Natural killer cell (primary cell): ENCODE results near the gene SRGAP3. TPM values are rescaled to one million over a fixed set of nuclear protein-coding genes. Genes with fewer than 3 reads are reported as not detected.

Source experiments
- ATAC-seq, 3 donors: fragments of 150-1000 bp in 2 of 3; fragments of 200-7000 bp in 1 of 3; cut with Tn5 transposase; 1 replicate in 1 of 3; 2 replicates in 2 of 3; pipeline ENCODE4 v1.10.0; 2021; ENCODE audit warnings: mild to moderate bottlenecking in 2 of 3, moderate library complexity in 2 of 3
- DNase-seq, 2 donors: peaks; one replicate each; pipeline versions ENCODE4 v3.0.0 to v3.0.0-alpha.2; 2013 to 2021; ENCODE audit warnings: mixed read lengths in 1 of 2
- H3K27ac ChIP-seq: one replicate; pipeline ENCODE4 v1.5.1; 2013; ENCODE audit warnings: mild to moderate bottlenecking, low read length
- H3K27me3 ChIP-seq: one replicate; pipeline ENCODE4 v1.6.1; 2013; ENCODE audit warnings: low read length; ENCODE audit not compliant: control insufficient read depth, insufficient read depth
- H3K36me3 ChIP-seq: one replicate; pipeline ENCODE4 v1.6.1; 2013; ENCODE audit warnings: low read length; ENCODE audit not compliant: control insufficient read depth, insufficient read depth
- H3K4me1 ChIP-seq: one replicate; pipeline ENCODE4 v1.6.1; 2013; ENCODE audit warnings: low read length; ENCODE audit not compliant: control insufficient read depth, insufficient read depth
- H3K4me3 ChIP-seq: one replicate; pipeline ENCODE4 v1.5.1; 2013; ENCODE audit warnings: low read length
- H3K9me3 ChIP-seq: one replicate; pipeline ENCODE4 v1.6.1; 2013; ENCODE audit warnings: low read length; ENCODE audit not compliant: control insufficient read depth, insufficient read depth
- H3K27ac Mint-ChIP-seq, 2 donors: one replicate each; pipeline ENCODE4 v1.8.0; 2022; ENCODE audit warnings: mild to moderate bottlenecking in 2 of 2, mixed read lengths in 2 of 2, moderate library complexity in 1 of 2
- H3K27me3 Mint-ChIP-seq, 2 donors: one replicate each; pipeline ENCODE4 v1.8.0; 2022; ENCODE audit warnings: low read depth in 2 of 2, mixed read lengths in 2 of 2
- H3K36me3 Mint-ChIP-seq: one replicate; pipeline ENCODE4 v1.8.0; 2022; ENCODE audit warnings: mixed read lengths
- H3K4me1 Mint-ChIP-seq, 2 donors: one replicate each; pipeline ENCODE4 v1.8.0; 2022; ENCODE audit warnings: mixed read lengths in 2 of 2
- H3K4me3 Mint-ChIP-seq: one replicate; pipeline ENCODE4 v1.8.0; 2022; ENCODE audit warnings: mild to moderate bottlenecking, moderate library complexity, mixed read lengths
- H3K9me3 Mint-ChIP-seq, 2 donors: one replicate each; pipeline ENCODE4 v1.8.0; 2022; ENCODE audit warnings: mixed read lengths in 2 of 2
- CTCF ChIP-seq: fragments of 200-600 bp; IDR thresholded peaks from one replicate; pipeline ENCODE4 v1.8.0; 2022; ENCODE audit warnings: antibody characterized with exemption
- WGBS: methylation state at CpG from one replicate; pipeline ENCODE4 v1.1.7; 2013; ENCODE audit warnings: missing lambda C conversion rate; ENCODE audit not compliant: insufficient coverage; 5-methylcytosine and 5-hydroxymethylcytosine counted together
- intact Hi-C: fragments of 100-400 bp; cut with micrococcal nuclease; formaldehyde crosslinking; loops from one replicate; pipeline ENCODE4 v1.14.2; 2022
- total RNA-seq, 4 donors: library from RNA; stranded (reverse); fragments of 120-200 nt in 1 of 4; gene quantifications; one replicate each; pipeline versions ENCODE4 v1.2.3 to v1.2.4, GENCODE V29; 2013 to 2022

The SRGAP3 gene
- total RNA-seq, 3 donors from 2014 or later (not counting 1 experiment from before 2014, with no cell fraction given): 2.5 to 14.9 (median 3.0) TPM

- H3K27me3 Mint-ChIP-seq: peaks cover 0 to 6% of the 10 kb centered on the region in 2 donors
- H3K4me1 Mint-ChIP-seq: no peaks in the 10 kb centered on the region
- intact Hi-C loops: no loop called here
- no peaks in the 10 kb centered on the region for H3K36me3 ChIP-seq
- H3K4me3 Mint-ChIP-seq: no peak overlapping the region
- no peaks in the 10 kb centered on the region for H3K9me3 ChIP-seq
- H3K27ac ChIP-seq: no peak overlapping the region
- no peaks in the 10 kb centered on the region for H3K9me3 Mint-ChIP-seq
- no peaks in the 10 kb centered on the region for H3K27me3 ChIP-seq
- H3K27ac Mint-ChIP-seq: no peak overlapping the region
- no peak for TF ChIP-seq CTCF
- no peak for DNase-seq
- H3K4me3 ChIP-seq: no peak overlapping the region
- 70% methylated on average over 5 of the region's 5 CpGs for WGBS
- no peak for ATAC-seq
- H3K36me3 Mint-ChIP-seq: no peaks in the 10 kb centered on the region
- H3K4me1 ChIP-seq: no peaks in the 10 kb centered on the region
These were observed 221.3 kb downstream of the SRGAP3 start for GRCh38 chr3:9028134-9028533.

- Histone ChIP-seq H3K4me3 (no peak overlapping the region), H3K9me3 (no peaks in the 10 kb centered on the region), H3K27me3 (no peaks in the 10 kb centered on the region), H3K27ac (no peak overlapping the region), H3K4me1 (no peaks in the 10 kb centered on the region), H3K36me3 (no peaks in the 10 kb centered on the region)
- no peaks in the 10 kb centered on the region for H3K4me1 Mint-ChIP-seq
- DNase-seq (no peak), ATAC-seq (no peak)
- no peaks in the 10 kb centered on the region for H3K36me3 Mint-ChIP-seq
- TF ChIP-seq CTCF: no peak
- peaks cover 0 to 5% of the 10 kb centered on the region in 2 donors for H3K27me3 Mint-ChIP-seq
- intact Hi-C loops: no loop called here
- H3K27ac Mint-ChIP-seq: no peak overlapping the region
- WGBS: 86% methylated on average over 5 of the region's 7 CpGs
- H3K9me3 Mint-ChIP-seq: no peaks in the 10 kb centered on the region
- H3K4me3 Mint-ChIP-seq: no peak overlapping the region
These were observed 223.0 kb downstream of the SRGAP3 start for GRCh38 chr3:9026320-9027045.

- Histone ChIP-seq H3K27me3 (no peaks in the 10 kb centered on the region), H3K9me3 (no peaks in the 10 kb centered on the region), H3K4me1 (no peaks in the 10 kb centered on the region), H3K36me3 (no peaks in the 10 kb centered on the region), H3K27ac (no peak overlapping the region), H3K4me3 (no peak overlapping the region)
- intact Hi-C loops: no loop called here
- ATAC-seq (no peak), DNase-seq (no peak)
- Mint-ChIP-seq H3K27ac (no peak overlapping the region), H3K4me1 (no peaks in the 10 kb centered on the region), H3K36me3 (no peaks in the 10 kb centered on the region), H3K27me3 (peaks cover 0 to 2% of the 10 kb centered on the region in 2 donors), H3K9me3 (no peaks in the 10 kb centered on the region), H3K4me3 (no peak overlapping the region)
- whole genome bisulfite sequencing: 75% methylated on average over 2 of the region's 2 CpGs
- TF ChIP-seq CTCF: no peak
These were observed 225.1 kb downstream of the SRGAP3 start for GRCh38 chr3:9024341-9024740.

GRCh38 chr3:9023226-9023590 is 226.2 kb downstream of the SRGAP3 start:
- Histone ChIP-seq H3K4me1 (no peaks in the 10 kb centered on the region), H3K27ac (no peak overlapping the region), H3K4me3 (no peak overlapping the region), H3K27me3 (no peaks in the 10 kb centered on the region), H3K36me3 (no peaks in the 10 kb centered on the region), H3K9me3 (no peaks in the 10 kb centered on the region)
- Mint-ChIP-seq H3K4me3 (no peak overlapping the region), H3K36me3 (no peaks in the 10 kb centered on the region), H3K9me3 (no peaks in the 10 kb centered on the region), H3K27me3 (peaks cover 0 to 2% of the 10 kb centered on the region in 2 donors), H3K4me1 (no peaks in the 10 kb centered on the region), H3K27ac (no peak overlapping the region)
- ATAC-seq (no peak), DNase-seq (no peak)
- TF ChIP-seq CTCF: no peak
- 100% methylated on average over 1 of the region's 1 CpG for whole genome bisulfite sequencing
- intact Hi-C loops: no loop called here
